HG03342 (cell line): ENCODE data around the gene DBT.
A peak's percentile ranks its signal among the peaks of the same experiment; 100 is the strongest.
"Not testable (repeated sequence)": the region's sequence is repeated elsewhere in the genome, so short reads cannot be mapped to it uniquely, and the experiment has no call there.

Experiments
- ATAC-seq: cut with Tn5 transposase; IDR thresholded peaks from one replicate; pipeline ENCODE4 v1.9.1; 2021; ENCODE audit warnings: mild to moderate bottlenecking, moderate library complexity; ENCODE audit not compliant: unreplicated experiment

DBT gene

DNA sequence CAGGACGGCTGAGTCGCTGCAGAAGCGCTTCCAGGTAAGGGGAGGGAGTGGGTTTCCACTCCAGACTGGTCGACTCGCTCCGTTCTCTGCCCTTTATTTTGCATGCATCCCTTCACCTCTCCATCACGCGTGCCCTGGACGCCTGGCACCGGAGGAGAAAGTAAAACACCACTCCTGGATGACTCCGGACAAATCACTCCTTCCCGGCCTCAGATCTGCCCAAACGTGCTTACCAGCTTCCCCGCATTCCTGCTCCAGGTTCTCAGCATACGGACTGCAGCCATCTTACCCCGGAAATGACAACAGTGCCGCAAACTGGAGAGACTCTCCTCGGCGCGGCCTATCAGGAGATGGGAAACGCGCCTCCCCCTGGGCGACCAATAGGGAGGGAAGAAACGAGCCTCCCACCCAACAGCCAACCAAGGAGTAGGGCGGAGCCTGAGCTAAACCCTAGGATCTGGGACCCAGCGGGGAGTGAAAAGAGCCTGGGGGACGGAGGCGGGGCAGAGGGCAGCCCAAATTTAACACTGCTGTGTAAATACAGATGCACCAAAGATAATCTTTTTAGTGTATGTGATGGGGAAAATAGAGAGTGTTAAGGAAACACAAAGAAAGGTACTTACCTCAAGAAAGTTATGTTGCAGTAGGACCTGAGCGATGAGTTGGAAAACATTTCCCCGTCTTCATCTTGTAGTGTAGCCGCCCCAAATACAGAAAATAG is at the start of gene DBT:
TSS of gene DBT (minus strand) at position 298 of the 721 bp plus-strand sequence. CDS start at position 284, 14 bp downstream.
- peak; percentile 100 for ATAC-seq

- no peak for ATAC-seq
Measured at GRCh38 chr1:100298512-100298911, 48.9 kb upstream of the DBT start.

DNA sequence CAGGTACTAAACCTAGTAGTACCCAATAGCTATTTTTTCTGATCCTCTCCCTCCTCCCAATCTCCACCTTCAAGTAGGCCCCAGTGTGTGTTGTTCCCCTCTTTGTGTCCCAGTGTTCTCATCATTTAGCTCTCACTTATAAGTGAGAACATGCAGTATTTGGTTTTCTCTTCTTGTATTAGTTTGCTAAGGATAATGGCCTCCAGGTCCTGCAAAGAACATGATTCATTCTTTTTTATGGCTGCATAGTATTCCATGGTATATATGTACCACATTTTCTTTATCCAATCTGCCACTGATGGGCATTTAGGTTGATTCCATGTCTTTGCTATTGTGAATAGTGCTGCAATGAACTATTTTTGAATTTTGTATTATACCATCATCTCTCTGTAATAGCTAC is 47.4 kb upstream of the DBT start:
- not testable (repeated sequence) for ATAC-seq

GRCh38 chr1:100296140-100296539 is 46.5 kb upstream of the DBT start:
- ATAC-seq: no peak

DNA sequence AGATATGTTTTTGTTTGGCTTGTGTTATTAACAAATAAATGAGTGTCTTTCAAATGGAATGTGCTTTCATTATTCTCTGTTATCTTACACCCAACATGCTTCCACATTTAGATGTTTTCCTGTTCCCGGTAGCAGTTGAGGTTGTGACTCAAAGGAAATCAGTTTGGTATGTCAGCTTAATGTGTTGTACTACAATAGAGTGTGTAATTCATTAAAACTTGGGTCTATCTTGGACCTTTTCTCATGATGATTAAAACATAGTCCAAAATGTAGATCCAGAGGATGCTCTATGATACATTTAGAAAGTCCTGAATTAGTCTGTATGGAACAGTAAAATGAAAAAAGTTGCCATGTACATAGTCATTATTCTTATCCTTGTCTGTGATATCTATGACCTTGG is 43.1 kb upstream of the DBT start:
- ATAC-seq: no peak

DNA sequence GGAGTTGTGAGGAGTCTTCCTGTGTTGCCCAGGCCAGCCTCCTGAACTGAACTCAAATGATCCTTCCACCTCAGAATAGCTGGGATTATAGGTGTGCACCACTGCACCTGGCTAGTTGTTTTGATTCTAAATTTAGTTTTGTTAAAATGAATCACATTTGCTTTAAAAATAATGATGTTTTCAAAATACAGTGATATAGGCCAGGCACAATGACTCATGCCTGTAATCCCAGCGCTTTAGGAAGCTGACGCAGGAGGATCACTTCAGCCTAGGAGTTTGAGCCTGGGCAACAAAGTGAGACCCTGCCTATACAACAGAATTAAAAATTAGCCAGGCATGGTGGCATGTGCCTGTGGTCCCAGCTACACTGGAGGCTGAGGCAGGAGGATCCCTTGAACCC is 40.7 kb upstream of the DBT start:
- no peak for ATAC-seq

GRCh38 chr1:100287162-100287561 is 37.5 kb upstream of the DBT start:
- ATAC-seq: no peak

DNA sequence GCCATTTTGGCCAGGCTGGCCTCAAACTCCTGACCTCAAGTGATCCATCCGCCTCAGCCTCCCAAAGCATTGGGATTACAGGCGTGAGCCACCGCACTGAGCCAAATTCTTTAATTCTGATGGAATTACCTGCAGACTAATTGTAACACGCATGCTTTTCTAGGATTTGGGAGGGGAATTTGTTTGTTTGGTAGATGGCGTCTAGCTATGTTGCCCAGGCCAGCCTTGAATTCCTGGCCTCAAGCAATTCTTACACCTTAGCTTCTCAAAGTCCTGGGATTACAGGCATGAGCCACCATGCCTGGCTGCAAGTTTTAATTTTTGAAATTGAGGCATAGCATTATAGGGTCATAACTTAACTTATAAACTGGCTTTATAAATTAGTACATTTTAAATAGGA is 35.0 kb upstream of the DBT start:
- ATAC-seq: no peak

GRCh38 chr1:100279954-100280682 is 30.5 kb upstream of the DBT start:
- no peak for ATAC-seq

DNA sequence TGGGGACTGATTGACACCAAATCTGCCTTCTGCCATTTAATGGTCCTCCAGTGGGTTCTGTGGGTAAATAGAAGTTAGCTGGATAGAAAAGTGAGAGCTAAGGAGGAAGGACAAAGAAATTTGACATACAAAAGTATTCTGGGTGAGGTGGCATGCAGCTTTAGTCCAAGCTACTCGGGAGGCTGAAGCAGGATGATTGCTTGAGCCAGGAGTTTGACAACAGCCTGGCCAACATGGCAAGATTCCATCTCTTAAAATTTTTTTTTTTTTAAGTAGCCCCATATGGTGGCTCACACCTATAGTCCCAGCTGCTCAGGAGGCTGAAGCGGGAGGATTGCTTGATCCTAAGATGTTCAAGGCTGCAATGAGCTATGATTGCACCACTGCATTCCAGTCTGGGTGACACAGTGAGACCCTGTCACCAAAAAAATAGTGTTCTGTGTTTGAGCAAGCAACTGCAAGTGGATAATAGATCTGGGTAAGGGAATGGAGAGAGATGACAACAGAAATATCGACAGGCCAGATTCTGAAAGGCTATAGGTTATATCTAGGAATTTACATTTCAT is 29.8 kb upstream of the DBT start:
- ATAC-seq: no peak

DNA sequence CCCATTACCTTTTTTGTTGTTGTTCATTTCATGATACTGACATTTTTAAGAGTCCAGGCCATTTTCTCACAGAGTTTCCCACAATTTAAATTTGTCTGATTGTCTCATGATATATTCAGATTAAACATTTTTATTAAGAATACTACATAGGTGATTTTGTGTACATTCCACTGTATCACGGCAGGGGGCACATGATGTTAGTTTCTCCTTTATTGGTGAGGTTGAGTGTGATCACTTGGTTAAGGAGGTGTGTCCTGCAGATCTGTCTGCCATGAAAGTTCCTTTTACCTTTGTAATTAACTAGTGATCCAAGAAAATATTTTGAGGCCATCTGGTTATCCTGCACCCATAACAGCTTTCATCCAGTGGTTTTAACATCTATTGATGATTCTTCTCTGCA is 28.2 kb upstream of the DBT start:
- no peak for ATAC-seq

DNA sequence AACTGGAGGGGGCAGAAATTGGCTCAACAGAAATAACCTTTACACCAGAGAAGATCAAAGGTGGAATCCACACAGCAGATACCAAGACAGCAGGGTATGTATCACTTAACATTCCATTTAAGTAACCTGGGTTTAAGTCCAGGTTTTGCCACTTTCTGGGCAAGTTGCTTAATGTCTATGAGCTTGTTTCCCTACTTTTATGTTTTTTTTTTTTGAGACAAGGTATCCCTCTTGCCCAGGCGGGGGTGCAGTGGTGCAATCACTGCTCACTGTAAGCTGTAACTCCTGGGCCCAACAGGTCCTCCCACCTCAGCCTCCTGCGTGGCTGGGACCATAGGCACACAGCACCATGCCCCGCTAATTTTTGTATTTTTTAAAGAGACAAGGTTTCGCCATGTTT is 18.6 kb upstream of the DBT start:
- ATAC-seq: no peak

DNA sequence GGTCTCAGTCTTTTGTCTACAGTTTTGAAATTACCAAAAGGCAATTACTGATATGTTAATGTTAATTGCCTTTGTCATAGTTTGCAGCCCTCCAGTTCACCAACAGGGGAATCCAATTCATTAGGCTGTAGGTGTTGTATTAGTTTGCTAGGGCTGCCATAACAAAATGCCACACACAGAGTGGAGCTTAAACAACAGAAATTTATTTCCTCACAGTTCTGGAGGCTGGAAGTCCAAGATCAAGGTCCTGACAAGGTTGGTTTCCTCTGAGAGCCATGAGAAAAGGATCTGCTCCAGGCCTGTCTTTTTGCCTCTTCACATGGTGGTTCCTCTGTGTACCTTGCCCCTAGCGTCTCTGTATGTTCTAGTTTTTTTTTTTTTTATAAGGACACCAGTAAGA is 17.6 kb upstream of the DBT start:
- no peak for ATAC-seq

- ATAC-seq: peak; percentile 13
Measured at GRCh38 chr1:100266741-100267140, 17.1 kb upstream of the DBT start.

- peak; percentile 95 for ATAC-seq
Measured at GRCh38 chr1:100265931-100266740, 16.5 kb upstream of the DBT start, which contains the start of gene RTCA. Gene RTCA (plus strand): TSS chr1:100266216. CDS start chr1:100266376, 160 bp downstream.

GRCh38 chr1:100265562-100265930 is 15.9 kb upstream of the DBT start:
- ATAC-seq: peak; percentile 36

- not testable (repeated sequence) for ATAC-seq
Measured at GRCh38 chr1:100264081-100264480, 14.4 kb upstream of the DBT start.

GRCh38 chr1:100261686-100262085 is 12.1 kb upstream of the DBT start:
- ATAC-seq: no peak

- ATAC-seq: not testable (repeated sequence)
Measured at GRCh38 chr1:100258427-100258826, 8.8 kb upstream of the DBT start.

GRCh38 chr1:100256273-100256672 is 6.6 kb upstream of the DBT start:
- not testable (repeated sequence) for ATAC-seq

DNA sequence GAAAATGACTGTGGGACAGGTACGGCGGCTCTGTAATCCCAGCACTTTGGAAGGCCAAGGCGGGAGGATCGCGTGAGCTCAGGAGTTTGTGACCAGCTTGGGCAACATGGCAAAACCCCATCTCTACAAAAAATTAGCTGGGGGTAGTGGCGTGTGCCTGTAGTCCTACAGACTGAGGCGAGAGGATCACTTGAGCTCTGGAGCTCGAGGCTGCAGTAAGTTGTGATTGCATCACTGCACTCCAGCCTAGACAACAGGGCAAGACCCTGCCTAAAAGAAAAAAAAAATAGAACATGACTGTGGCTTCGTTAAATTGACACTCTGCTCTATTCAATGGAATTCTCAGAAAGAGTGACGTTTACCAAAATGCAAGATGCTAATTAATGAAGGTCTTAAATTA is 3.9 kb upstream of the DBT start:
- no peak for ATAC-seq
